ENCODE results near the gene ADAM10. TPM values are rescaled to one million over a fixed set of nuclear protein-coding genes. Genes with fewer than 3 reads are reported as not detected.

Gene ADAM10
- polyA plus RNA-seq, 3 donors = 66.0 to 269 (median 149) TPM

DNA sequence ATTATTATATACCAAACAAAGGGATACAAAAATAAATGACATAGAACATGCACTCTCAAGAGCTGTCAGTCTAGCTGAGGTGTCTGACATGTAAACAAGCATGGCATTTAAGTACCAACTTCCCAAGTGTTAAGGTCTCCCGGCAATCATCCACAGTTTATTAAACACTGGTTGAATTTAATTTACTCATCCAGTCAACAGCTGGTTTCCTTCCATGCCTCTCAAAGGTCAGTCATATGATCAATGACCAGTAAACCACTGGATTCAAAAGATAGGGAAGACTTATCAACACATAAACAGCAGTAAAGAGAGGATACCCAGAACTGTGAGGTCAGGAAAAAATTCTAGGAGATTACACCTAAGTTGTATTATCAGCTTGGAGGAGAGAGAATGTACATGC is 80.4 kb downstream of the ADAM10 start:
- Mint-ChIP-seq H3K9me3 (no peaks in the 10 kb centered on the region), H3K27ac (no peak overlapping the region), H3K27me3 (ENCODE audit: low read depth in 3 of 3) (no peaks in the 10 kb centered on the region), H3K4me3 (no peak overlapping the region), H3K36me3 (peaks cover 28 to 38% of the 10 kb centered on the region in 2 donors), H3K4me1 (peaks cover 6% of the 10 kb centered on the region)
- no peaks in the 10 kb centered on the region for H3K9me3 ChIP-seq (replicated peaks in 1 of 2; ENCODE audit: control insufficient read depth in 1 of 2, insufficient read depth in 1 of 2, low read length in 2 of 2)
- DNase-seq = no peak
- H3K9ac ChIP-seq (ENCODE audit: insufficient read depth, low read length, poor library complexity, severe bottlenecking) = no peak overlapping the region
- no peak overlapping the region for H2AFZ ChIP-seq (ENCODE audit: insufficient read depth, low read depth, low read length, poor library complexity, severe bottlenecking)
- H3K4me2 ChIP-seq (replicated peaks; ENCODE audit: extremely low read depth, low read length, poor library complexity, severe bottlenecking) = no peak overlapping the region
- WGBS (ENCODE audit: insufficient coverage) = no CpG with 5 or more reads among the region's 1 CpG
- intact Hi-C loops (cut with micrococcal nuclease) = no loop called here
- H3K4me1 ChIP-seq (ENCODE audit: control insufficient read depth in 1 of 2, insufficient read depth in 2 of 2, low read length in 2 of 2) = no peaks in the 10 kb centered on the region
- no peaks in the 10 kb centered on the region for H3K27me3 ChIP-seq (ENCODE audit: control insufficient read depth in 2 of 2, insufficient read depth in 2 of 2, low read length in 2 of 2)
- peaks cover 13 to 55% of the 10 kb centered on the region in 2 donors for H3K36me3 ChIP-seq (replicated peaks in 1 of 2; ENCODE audit: control insufficient read depth in 1 of 2, insufficient read depth in 2 of 2, low read length in 2 of 2)
- no peak overlapping the region for H3K27ac ChIP-seq (ENCODE audit: low read depth in 1 of 2, low read length in 2 of 2)
- no peak overlapping the region for H3K4me3 ChIP-seq (replicated peaks in 1 of 3; ENCODE audit: low read depth in 2 of 3, low read length in 3 of 3)
- TF ChIP-seq, protein P1, sequence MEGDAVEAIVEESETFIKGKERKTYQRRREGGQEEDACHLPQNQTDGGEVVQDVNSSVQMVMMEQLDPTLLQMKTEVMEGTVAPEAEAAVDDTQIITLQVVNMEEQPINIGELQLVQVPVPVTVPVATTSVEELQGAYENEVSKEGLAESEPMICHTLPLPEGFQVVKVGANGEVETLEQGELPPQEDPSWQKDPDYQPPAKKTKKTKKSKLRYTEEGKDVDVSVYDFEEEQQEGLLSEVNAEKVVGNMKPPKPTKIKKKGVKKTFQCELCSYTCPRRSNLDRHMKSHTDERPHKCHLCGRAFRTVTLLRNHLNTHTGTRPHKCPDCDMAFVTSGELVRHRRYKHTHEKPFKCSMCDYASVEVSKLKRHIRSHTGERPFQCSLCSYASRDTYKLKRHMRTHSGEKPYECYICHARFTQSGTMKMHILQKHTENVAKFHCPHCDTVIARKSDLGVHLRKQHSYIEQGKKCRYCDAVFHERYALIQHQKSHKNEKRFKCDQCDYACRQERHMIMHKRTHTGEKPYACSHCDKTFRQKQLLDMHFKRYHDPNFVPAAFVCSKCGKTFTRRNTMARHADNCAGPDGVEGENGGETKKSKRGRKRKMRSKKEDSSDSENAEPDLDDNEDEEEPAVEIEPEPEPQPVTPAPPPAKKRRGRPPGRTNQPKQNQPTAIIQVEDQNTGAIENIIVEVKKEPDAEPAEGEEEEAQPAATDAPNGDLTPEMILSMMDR (IDR thresholded peaks at IDR 0.05) = no peak
- H3K79me2 ChIP-seq (ENCODE audit: insufficient read depth, low read length) = peaks cover 3% of the 10 kb centered on the region
- peaks cover 67% of the 10 kb centered on the region for H4K20me1 ChIP-seq (ENCODE audit: insufficient read depth, low read length)

DNA sequence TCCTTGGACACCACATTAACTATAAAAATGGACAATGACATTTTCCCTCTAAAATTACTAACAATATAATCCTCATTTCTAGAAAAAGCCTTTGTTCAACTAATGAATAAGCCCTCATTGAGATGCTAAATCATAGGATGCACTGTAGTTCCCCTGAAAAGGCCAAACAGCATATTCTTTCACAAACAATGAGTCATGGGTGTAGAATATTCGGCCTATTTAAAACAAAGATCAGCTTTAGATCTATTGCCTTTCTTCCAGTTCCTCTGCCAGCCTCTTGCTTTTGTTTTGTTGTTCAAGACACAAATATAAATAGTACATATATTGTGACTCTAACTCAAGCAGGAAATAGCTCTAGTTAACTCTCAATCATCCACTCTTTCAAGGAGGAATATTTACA is 82.5 kb downstream of the ADAM10 start:
- peaks cover 77% of the 10 kb centered on the region for H4K20me1 ChIP-seq (ENCODE audit: insufficient read depth, low read length)
- peaks cover 3% of the 10 kb centered on the region for H3K79me2 ChIP-seq (ENCODE audit: insufficient read depth, low read length)
- TF ChIP-seq, protein P1 (IDR thresholded peaks at IDR 0.05) = no peak
- H3K36me3 Mint-ChIP-seq = peaks cover 41 to 45% of the 10 kb centered on the region in 2 donors
- peak overlapping the region in 1 of 2 donors; percentile 10 for H3K27ac ChIP-seq (ENCODE audit: low read depth in 1 of 2, low read length in 2 of 2)
- no peak overlapping the region for H3K4me3 ChIP-seq (replicated peaks in 1 of 3; ENCODE audit: low read depth in 2 of 3, low read length in 3 of 3)
- peak in 1 of 3 donors; percentile 20 for DNase-seq
- no peaks in the 10 kb centered on the region for H3K9me3 ChIP-seq (replicated peaks in 1 of 2; ENCODE audit: control insufficient read depth in 1 of 2, insufficient read depth in 1 of 2, low read length in 2 of 2)
- no peak overlapping the region for H3K4me2 ChIP-seq (replicated peaks; ENCODE audit: extremely low read depth, low read length, poor library complexity, severe bottlenecking)
- peaks cover 0 to 5% (median 0%) of the 10 kb centered on the region in 7 donors for H3K9me3 Mint-ChIP-seq
- no peak overlapping the region for H3K4me3 Mint-ChIP-seq
- H2AFZ ChIP-seq (ENCODE audit: insufficient read depth, low read depth, low read length, poor library complexity, severe bottlenecking) = no peak overlapping the region
- intact Hi-C loops (cut with micrococcal nuclease) = no loop called here
- H3K36me3 ChIP-seq (replicated peaks in 1 of 2; ENCODE audit: control insufficient read depth in 1 of 2, insufficient read depth in 2 of 2, low read length in 2 of 2) = peaks cover 32 to 67% of the 10 kb centered on the region in 2 donors
- H3K27me3 ChIP-seq (ENCODE audit: control insufficient read depth in 2 of 2, insufficient read depth in 2 of 2, low read length in 2 of 2) = no peaks in the 10 kb centered on the region
- no peaks in the 10 kb centered on the region for H3K4me1 ChIP-seq (ENCODE audit: control insufficient read depth in 1 of 2, insufficient read depth in 2 of 2, low read length in 2 of 2)
- peak overlapping the region in 1 of 7 donors; percentile 68 for H3K27ac Mint-ChIP-seq
- WGBS (ENCODE audit: insufficient coverage) = no CpG with 5 or more reads among the region's 1 CpG
- no peak overlapping the region for H3K9ac ChIP-seq (ENCODE audit: insufficient read depth, low read length, poor library complexity, severe bottlenecking)
- no peaks in the 10 kb centered on the region for H3K4me1 Mint-ChIP-seq
- no peaks in the 10 kb centered on the region for H3K27me3 Mint-ChIP-seq (ENCODE audit: low read depth in 3 of 3)
